ENCODE data around the gene SRF.

Gene SRF

GRCh38 chr6:43200541-43200940, 29.5 kb downstream of the SRF start:
- no peak overlapping the region for H3K4me3 ChIP-seq (ENCODE audit: low read depth, low read length)
- no peaks in the 10 kb centered on the region for H3K4me1 ChIP-seq (ENCODE audit: control insufficient read depth, insufficient read depth, low read length)
- no peaks in the 10 kb centered on the region for H3K9me3 ChIP-seq (ENCODE audit: control insufficient read depth, insufficient read depth, low read length)
- no peak overlapping the region for H3K27ac ChIP-seq (ENCODE audit: low read depth, low read length)
- no peak overlapping the region for H3K9ac ChIP-seq (ENCODE audit: low read depth, low read length)
- no peaks in the 10 kb centered on the region for H3K27me3 ChIP-seq (ENCODE audit: control insufficient read depth, insufficient read depth, low read length)
- peaks cover 10% of the 10 kb centered on the region; the same call in 1 of the 2 replicates for H3K36me3 ChIP-seq (ENCODE audit: control insufficient read depth, insufficient read depth, low read length)

GRCh38 chr6:43202451-43202850, 31.4 kb downstream of the SRF start:
- Histone ChIP-seq H3K4me3 (ENCODE audit: low read depth, low read length) (no peak overlapping the region), H3K27me3 (ENCODE audit: control insufficient read depth, insufficient read depth, low read length) (no peaks in the 10 kb centered on the region), H3K36me3 (ENCODE audit: control insufficient read depth, insufficient read depth, low read length) (peaks cover 4% of the 10 kb centered on the region; the same call in 1 of the 2 replicates), H3K27ac (ENCODE audit: low read depth, low read length) (no peak overlapping the region), H3K9ac (ENCODE audit: low read depth, low read length) (no peak overlapping the region), H3K4me1 (ENCODE audit: control insufficient read depth, insufficient read depth, low read length) (no peaks in the 10 kb centered on the region), H3K9me3 (ENCODE audit: control insufficient read depth, insufficient read depth, low read length) (no peaks in the 10 kb centered on the region)

- Histone ChIP-seq H3K36me3 (ENCODE audit: control insufficient read depth, insufficient read depth, low read length) (peaks cover 4% of the 10 kb centered on the region; the same call in 1 of the 2 replicates), H3K9me3 (ENCODE audit: control insufficient read depth, insufficient read depth, low read length) (no peaks in the 10 kb centered on the region), H3K4me1 (ENCODE audit: control insufficient read depth, insufficient read depth, low read length) (no peaks in the 10 kb centered on the region), H3K9ac (ENCODE audit: low read depth, low read length) (no peak overlapping the region), H3K27ac (ENCODE audit: low read depth, low read length) (no peak overlapping the region), H3K27me3 (ENCODE audit: control insufficient read depth, insufficient read depth, low read length) (no peaks in the 10 kb centered on the region), H3K4me3 (ENCODE audit: low read depth, low read length) (no peak overlapping the region)
Observed at GRCh38 chr6:43203029-43203717, 32.1 kb downstream of the SRF start.

GRCh38 chr6:43203718-43204095, 32.6 kb downstream of the SRF start:
- peaks cover 4% of the 10 kb centered on the region; the same call in 1 of the 2 replicates for H3K36me3 ChIP-seq (ENCODE audit: control insufficient read depth, insufficient read depth, low read length)
- H3K27me3 ChIP-seq (ENCODE audit: control insufficient read depth, insufficient read depth, low read length), result no peaks in the 10 kb centered on the region
- H3K4me1 ChIP-seq (ENCODE audit: control insufficient read depth, insufficient read depth, low read length), result no peaks in the 10 kb centered on the region
- no peaks in the 10 kb centered on the region for H3K9me3 ChIP-seq (ENCODE audit: control insufficient read depth, insufficient read depth, low read length)
- H3K9ac ChIP-seq (ENCODE audit: low read depth, low read length), result no peak overlapping the region
- H3K4me3 ChIP-seq (ENCODE audit: low read depth, low read length), result no peak overlapping the region
- H3K27ac ChIP-seq (ENCODE audit: low read depth, low read length), result no peak overlapping the region

GRCh38 chr6:43204271-43205105, 33.4 kb downstream of the SRF start:
- Histone ChIP-seq H3K27ac (ENCODE audit: low read depth, low read length) (no peak overlapping the region), H3K4me3 (ENCODE audit: low read depth, low read length) (no peak overlapping the region), H3K27me3 (ENCODE audit: control insufficient read depth, insufficient read depth, low read length) (no peaks in the 10 kb centered on the region), H3K4me1 (ENCODE audit: control insufficient read depth, insufficient read depth, low read length) (no peaks in the 10 kb centered on the region), H3K9me3 (ENCODE audit: control insufficient read depth, insufficient read depth, low read length) (no peaks in the 10 kb centered on the region), H3K9ac (ENCODE audit: low read depth, low read length) (no peak overlapping the region), H3K36me3 (ENCODE audit: control insufficient read depth, insufficient read depth, low read length) (peaks cover 4% of the 10 kb centered on the region; the same call in 1 of the 2 replicates)

GRCh38 chr6:43205849-43206248, 34.8 kb downstream of the SRF start:
- H3K27me3 ChIP-seq (ENCODE audit: control insufficient read depth, insufficient read depth, low read length), result no peaks in the 10 kb centered on the region
- H3K4me3 ChIP-seq (ENCODE audit: low read depth, low read length), result no peak overlapping the region
- no peaks in the 10 kb centered on the region for H3K9me3 ChIP-seq (ENCODE audit: control insufficient read depth, insufficient read depth, low read length)
- peaks cover under 1% of the 10 kb centered on the region; the same call in 1 of the 2 replicates for H3K36me3 ChIP-seq (ENCODE audit: control insufficient read depth, insufficient read depth, low read length)
- H3K9ac ChIP-seq (ENCODE audit: low read depth, low read length), result no peak overlapping the region
- H3K4me1 ChIP-seq (ENCODE audit: control insufficient read depth, insufficient read depth, low read length), result no peaks in the 10 kb centered on the region
- no peak overlapping the region for H3K27ac ChIP-seq (ENCODE audit: low read depth, low read length)

- Histone ChIP-seq H3K9ac (ENCODE audit: low read depth, low read length) (no peak overlapping the region), H3K4me3 (ENCODE audit: low read depth, low read length) (no peak overlapping the region), H3K9me3 (ENCODE audit: control insufficient read depth, insufficient read depth, low read length) (no peaks in the 10 kb centered on the region), H3K36me3 (ENCODE audit: control insufficient read depth, insufficient read depth, low read length) (no peaks in the 10 kb centered on the region), H3K27ac (ENCODE audit: low read depth, low read length) (no peak overlapping the region), H3K27me3 (ENCODE audit: control insufficient read depth, insufficient read depth, low read length) (no peaks in the 10 kb centered on the region), H3K4me1 (ENCODE audit: control insufficient read depth, insufficient read depth, low read length) (no peaks in the 10 kb centered on the region)
Observed at GRCh38 chr6:43207286-43207685, 36.2 kb downstream of the SRF start.

GRCh38 chr6:43211955-43212354, 40.9 kb downstream of the SRF start:
- H3K9ac ChIP-seq (ENCODE audit: low read depth, low read length), result no peak overlapping the region
- H3K4me1 ChIP-seq (ENCODE audit: control insufficient read depth, insufficient read depth, low read length), result no peaks in the 10 kb centered on the region
- H3K27ac ChIP-seq (ENCODE audit: low read depth, low read length), result no peak overlapping the region
- H3K9me3 ChIP-seq (ENCODE audit: control insufficient read depth, insufficient read depth, low read length), result no peaks in the 10 kb centered on the region
- no peaks in the 10 kb centered on the region for H3K36me3 ChIP-seq (ENCODE audit: control insufficient read depth, insufficient read depth, low read length)
- no peak overlapping the region for H3K4me3 ChIP-seq (ENCODE audit: low read depth, low read length)
- no peaks in the 10 kb centered on the region for H3K27me3 ChIP-seq (ENCODE audit: control insufficient read depth, insufficient read depth, low read length)

GRCh38 chr6:43213431-43213830, 42.4 kb downstream of the SRF start:
- Histone ChIP-seq H3K27me3 (ENCODE audit: control insufficient read depth, insufficient read depth, low read length) (no peaks in the 10 kb centered on the region), H3K9ac (ENCODE audit: low read depth, low read length) (no peak overlapping the region), H3K27ac (ENCODE audit: low read depth, low read length) (no peak overlapping the region), H3K4me1 (ENCODE audit: control insufficient read depth, insufficient read depth, low read length) (no peaks in the 10 kb centered on the region), H3K4me3 (ENCODE audit: low read depth, low read length) (no peak overlapping the region), H3K36me3 (ENCODE audit: control insufficient read depth, insufficient read depth, low read length) (no peaks in the 10 kb centered on the region), H3K9me3 (ENCODE audit: control insufficient read depth, insufficient read depth, low read length) (no peaks in the 10 kb centered on the region)

GRCh38 chr6:43215066-43215465, 44.0 kb downstream of the SRF start:
- no peak overlapping the region for H3K27ac ChIP-seq (ENCODE audit: low read depth, low read length)
- no peaks in the 10 kb centered on the region for H3K9me3 ChIP-seq (ENCODE audit: control insufficient read depth, insufficient read depth, low read length)
- H3K36me3 ChIP-seq (ENCODE audit: control insufficient read depth, insufficient read depth, low read length), result no peaks in the 10 kb centered on the region
- H3K27me3 ChIP-seq (ENCODE audit: control insufficient read depth, insufficient read depth, low read length), result no peaks in the 10 kb centered on the region
- H3K9ac ChIP-seq (ENCODE audit: low read depth, low read length), result no peak overlapping the region
- H3K4me1 ChIP-seq (ENCODE audit: control insufficient read depth, insufficient read depth, low read length), result no peaks in the 10 kb centered on the region
- H3K4me3 ChIP-seq (ENCODE audit: low read depth, low read length), result no peak overlapping the region

- H3K27me3 ChIP-seq (ENCODE audit: control insufficient read depth, insufficient read depth, low read length), result no peaks in the 10 kb centered on the region
- no peaks in the 10 kb centered on the region for H3K4me1 ChIP-seq (ENCODE audit: control insufficient read depth, insufficient read depth, low read length)
- no peak overlapping the region for H3K4me3 ChIP-seq (ENCODE audit: low read depth, low read length)
- no peak overlapping the region for H3K9ac ChIP-seq (ENCODE audit: low read depth, low read length)
- no peaks in the 10 kb centered on the region for H3K36me3 ChIP-seq (ENCODE audit: control insufficient read depth, insufficient read depth, low read length)
- no peak overlapping the region for H3K27ac ChIP-seq (ENCODE audit: low read depth, low read length)
- H3K9me3 ChIP-seq (ENCODE audit: control insufficient read depth, insufficient read depth, low read length), result no peaks in the 10 kb centered on the region
Observed at GRCh38 chr6:43216200-43216599, 45.1 kb downstream of the SRF start.
